PFSK-1 (cell line): Measurements from ENCODE around the gene RIT1.
A peak's percentile ranks its signal among the peaks of the same experiment; 100 is the strongest.

Experiments used
- FOXP2 ChIP-seq: optimal IDR thresholded peaks from 2 replicates; pipeline ENCODE3; 2011; ENCODE audit warnings: borderline replicate concordance, control low read depth, inconsistent platforms; ENCODE audit not compliant: insufficient read depth; ENCODE audit errors: extremely low read length, extremely low read depth
- POLR2AphosphoS5 ChIP-seq: IDR thresholded peaks from 2 replicates; pipeline ENCODE4 v1.6.1; 2012; ENCODE audit warnings: low read depth, mild to moderate bottlenecking, control low read depth, low read length, moderate library complexity
- REST ChIP-seq, 2 experiments: IDR thresholded peaks; 2 replicates each; pipeline versions ENCODE4 v1.6.1 to v1.8.0; 2011 to 2012; ENCODE audit warnings: low read depth in 2 of 2, low read length in 2 of 2, control low read depth in 1 of 2, inconsistent platforms in 1 of 2, mild to moderate bottlenecking in 1 of 2, moderate library complexity in 1 of 2; ENCODE audit not compliant: insufficient read depth in 1 of 2
- SIN3A ChIP-seq: IDR thresholded peaks from 2 replicates; pipeline ENCODE4 v1.6.1; 2012; ENCODE audit warnings: mild to moderate bottlenecking, low read length, moderate library complexity, borderline replicate concordance; ENCODE audit not compliant: insufficient read depth
- TAF1 ChIP-seq: IDR thresholded peaks from 2 replicates; pipeline ENCODE4 v1.6.1; 2012; ENCODE audit warnings: low read length, control low read depth, borderline replicate concordance; ENCODE audit not compliant: insufficient read depth

The RIT1 gene

GRCh38 chr1:155856975-155857930, 53.9 kb downstream of the RIT1 start, which contains the start of gene GON4L:
TSS of gene GON4L (minus strand) at chr1:155857214. CDS start at chr1:155853780, 3,434 bp downstream.
- TF ChIP-seq FOXP2 (peak; percentile 95), TAF1 (peak; percentile 84; the same call in 1 of the 2 replicates), POLR2AphosphoS5 (peak; percentile 90), SIN3A (0 out of 2 replicates have a peak, but pooled peaks have one; percentile 46), REST (IDR thresholded peaks at IDR 0.05; ENCODE audit: insufficient read depth in 1 of 2, low read depth in 2 of 2, low read length in 2 of 2) (peak in 1 of 2 experiments; percentile 43; a peak in 1 of 4 replicates)

GRCh38 chr1:155856257-155856974, 54.7 kb downstream of the RIT1 start:
- no peak for TF ChIP-seq POLR2AphosphoS5
- TF ChIP-seq TAF1, result no peak
- no peak for TF ChIP-seq SIN3A
- no peak for TF ChIP-seq REST (IDR thresholded peaks at IDR 0.05; ENCODE audit: insufficient read depth in 1 of 2, low read depth in 2 of 2, low read length in 2 of 2)
- no peak for TF ChIP-seq FOXP2

GRCh38 chr1:155850345-155850744, 60.8 kb downstream of the RIT1 start:
- TF ChIP-seq POLR2AphosphoS5 (no peak), FOXP2 (no peak), REST (IDR thresholded peaks at IDR 0.05; ENCODE audit: insufficient read depth in 1 of 2, low read depth in 2 of 2, low read length in 2 of 2) (no peak), SIN3A (no peak)

DNA sequence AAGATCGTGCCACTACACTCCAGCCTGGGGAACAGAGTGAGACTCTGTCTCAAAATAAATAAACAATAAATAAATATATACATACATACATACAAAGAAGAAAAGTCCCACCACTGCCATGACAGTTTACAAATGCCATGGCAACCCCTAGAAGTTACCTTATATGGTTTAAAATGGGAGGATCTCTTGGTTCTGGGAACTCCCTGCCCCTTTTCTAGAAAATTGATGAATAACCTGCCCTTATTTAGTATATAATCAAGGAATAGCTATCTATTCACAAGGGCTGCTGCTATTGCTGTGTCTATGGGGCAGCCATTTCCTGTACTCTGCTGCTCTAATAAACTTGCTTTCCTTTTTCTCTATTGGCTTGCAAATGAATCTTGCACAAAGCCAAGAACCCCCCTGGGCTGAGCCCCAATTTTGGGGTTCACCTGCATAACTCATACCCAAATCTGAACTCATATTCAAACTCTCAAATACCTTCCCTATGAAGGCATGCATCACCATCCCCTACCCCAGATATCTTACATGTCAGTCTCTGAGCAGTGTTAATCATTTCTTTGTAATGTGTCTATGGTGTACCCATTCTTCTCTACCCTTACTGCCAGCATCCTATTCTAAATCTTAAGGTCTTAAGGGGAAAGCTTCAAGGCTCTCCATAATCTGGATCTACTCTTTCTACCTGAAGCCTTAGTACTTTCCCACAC, 63.2 kb downstream of the RIT1 start:
- no peak for TF ChIP-seq TAF1
- no peak for TF ChIP-seq POLR2AphosphoS5
- no peak for TF ChIP-seq SIN3A
- TF ChIP-seq REST (IDR thresholded peaks at IDR 0.05; ENCODE audit: insufficient read depth in 1 of 2, low read depth in 2 of 2, low read length in 2 of 2), result no peak
- no peak for TF ChIP-seq FOXP2
